BE2C (cell line): ENCODE results near the gene EGFL8.

Experiments used
- DNase-seq: peaks from one replicate; pipeline ENCODE4 v3.0.0-alpha.2; 2020
- H3K27me3 ChIP-seq: fragments of 250-450 bp; sonication (Bioruptor Pico); 2 replicates; pipeline ENCODE4 v1.5.1; 2020; ENCODE audit warnings: mild to moderate bottlenecking
- H3K36me3 ChIP-seq: fragments of 250-450 bp; sonication (Bioruptor Pico); 2 replicates; pipeline ENCODE4 v1.5.1; 2020; ENCODE audit warnings: mild to moderate bottlenecking
- H3K4me1 ChIP-seq: fragments of 250-450 bp; sonication (Bioruptor Pico); 2 replicates; pipeline ENCODE4 v1.5.1; 2020
- H3K4me3 ChIP-seq: 2 replicates; pipeline ENCODE4 v1.5.1; 2011; ENCODE audit warnings: low read depth, low read length
- H3K9me3 ChIP-seq: fragments of 250-450 bp; sonication (Bioruptor Pico); 2 replicates; pipeline ENCODE4 v1.5.1; 2020
- CTCF ChIP-seq: IDR thresholded peaks from 2 replicates; pipeline ENCODE4 v1.5.1; 2012; ENCODE audit warnings: mild to moderate bottlenecking, low read depth, low read length

EGFL8 gene

GRCh38 chr6:32120573-32121059 is 43.8 kb upstream of the EGFL8 start:
- no peak overlapping the region for H3K4me3 ChIP-seq
- TF ChIP-seq CTCF = no peak
- H3K9me3 ChIP-seq = no peaks in the 10 kb centered on the region
- no peaks in the 10 kb centered on the region; the same call in 1 of the 2 replicates for H3K4me1 ChIP-seq
- no peaks in the 10 kb centered on the region for H3K27me3 ChIP-seq
- peaks cover 37% of the 10 kb centered on the region for H3K36me3 ChIP-seq
- no peak for DNase-seq

GRCh38 chr6:32123681-32124080 is 40.7 kb upstream of the EGFL8 start:
- no peaks in the 10 kb centered on the region for H3K9me3 ChIP-seq
- H3K4me1 ChIP-seq = peaks cover 4% of the 10 kb centered on the region
- H3K27me3 ChIP-seq = no peaks in the 10 kb centered on the region
- TF ChIP-seq CTCF = no peak
- H3K4me3 ChIP-seq = no peak overlapping the region
- H3K36me3 ChIP-seq = peaks cover 23% of the 10 kb centered on the region
- no peak for DNase-seq

GRCh38 chr6:32126880-32127279 is 37.5 kb upstream of the EGFL8 start:
- H3K36me3 ChIP-seq = peaks cover 2% of the 10 kb centered on the region
- H3K9me3 ChIP-seq = no peaks in the 10 kb centered on the region
- H3K4me1 ChIP-seq = peaks cover 5% of the 10 kb centered on the region
- no peaks in the 10 kb centered on the region for H3K27me3 ChIP-seq
- no peak for TF ChIP-seq CTCF
- DNase-seq = no peak
- H3K4me3 ChIP-seq = peak overlapping the region; percentile 98

GRCh38 chr6:32127409-32127716 is 37.0 kb upstream of the EGFL8 start:
- H3K27me3 ChIP-seq = no peaks in the 10 kb centered on the region
- H3K4me1 ChIP-seq = peaks cover 5% of the 10 kb centered on the region
- DNase-seq = no peak
- no peak for TF ChIP-seq CTCF
- H3K4me3 ChIP-seq = peak overlapping the region; percentile 98
- no peaks in the 10 kb centered on the region for H3K9me3 ChIP-seq
- no peaks in the 10 kb centered on the region; the same call in none of the 2 replicates for H3K36me3 ChIP-seq

GRCh38 chr6:32127717-32128592 is 36.4 kb upstream of the EGFL8 start, which contains the start of gene ATF6B:
TSS of gene ATF6B (minus strand) at chr6:32128246. CDS start at chr6:32128207, 39 bp downstream.
- Histone ChIP-seq H3K4me1 (peaks cover 5% of the 10 kb centered on the region), H3K4me3 (peak within 1 kb of the TSS; percentile 98), H3K9me3 (no peaks in the 10 kb centered on the region), H3K36me3 (no peaks in the 10 kb centered on the region; the same call in none of the 2 replicates), H3K27me3 (no peaks in the 10 kb centered on the region)
- TF ChIP-seq CTCF = no peak
- DNase-seq = peak; percentile 97

GRCh38 chr6:32128751-32129296 is 35.6 kb upstream of the EGFL8 start:
- H3K36me3 ChIP-seq = no peaks in the 10 kb centered on the region; the same call in none of the 2 replicates
- H3K4me3 ChIP-seq = peak overlapping the region; percentile 83
- H3K4me1 ChIP-seq = peaks cover 5% of the 10 kb centered on the region
- TF ChIP-seq CTCF = no peak
- no peak for DNase-seq
- H3K9me3 ChIP-seq = no peaks in the 10 kb centered on the region
- H3K27me3 ChIP-seq = no peaks in the 10 kb centered on the region
